HEK293 (cell line): Measurements from ENCODE around the gene ROPN1L.

Experiments
- CTCF ChIA-PET: fragments of 350-600 bp; formaldehyde crosslinking; extraction: SDS; loops from one replicate; lab custom pipeline; 2021; ENCODE audit warnings: antibody characterized with exemption; lab: Yijun Ruan, JAX
- POLR2A ChIA-PET: fragments of 300-600 bp; formaldehyde crosslinking; extraction: SDS; loops from one replicate; lab custom pipeline; 2020; ENCODE audit warnings: antibody characterized with exemption, inconsistent platforms; lab: Yijun Ruan, JAX
- H3K27ac ChIP-seq: fragments of 200-500 bp; sonication (Bioruptor generic); 2 replicates; pipeline ENCODE4 v1.5.1; 2014; ENCODE audit warnings: low read depth, low read length, control low read depth, inconsistent platforms; ENCODE audit errors: extremely low read depth
- H3K36me3 ChIP-seq, 2 experiments: fragments of 200-500 bp in 1 of 2; sonication (Bioruptor generic) in 1 of 2; 1 replicate in 1 of 2; 2 replicates in 1 of 2; pipeline ENCODE4 v1.5.1; 2014 to 2017; ENCODE audit warnings: inconsistent platforms in 2 of 2, low read length in 2 of 2; ENCODE audit not compliant: control insufficient read depth in 2 of 2, insufficient read depth in 1 of 2
- H3K4me1 ChIP-seq: fragments of 200-500 bp; sonication (Bioruptor generic); 2 replicates; pipeline ENCODE4 v1.5.1; 2014; ENCODE audit warnings: mild to moderate bottlenecking, low read length, inconsistent platforms; ENCODE audit not compliant: control insufficient read depth, insufficient read depth
- H3K4me3 ChIP-seq: 2 replicates; pipeline ENCODE4 v1.5.1; 2011; ENCODE audit warnings: low read depth, mild to moderate bottlenecking, control low read depth, low read length, moderate library complexity
- H3K9me3 ChIP-seq: fragments of 200-500 bp; sonication (Bioruptor generic); 2 replicates; pipeline ENCODE4 v1.5.1; 2014; ENCODE audit warnings: low read depth, low read length, inconsistent platforms; ENCODE audit not compliant: control insufficient read depth, insufficient read depth
- AEBP2 ChIP-seq: fragments of 450-650 bp; formaldehyde crosslinking; IDR thresholded peaks from 2 replicates; pipeline ENCODE4 v1.5.1; 2016; ENCODE audit warnings: missing biosample characterization, missing genetic modification characterization, borderline replicate concordance
- FEZF1 ChIP-seq: fragments of 450-650 bp; formaldehyde crosslinking; IDR thresholded peaks from 2 replicates; pipeline ENCODE4 v1.5.1; 2016; ENCODE audit warnings: missing biosample characterization, missing genetic modification characterization
- HOXD13 ChIP-seq: sonication (generic); formaldehyde crosslinking; IDR thresholded peaks from 2 replicates; pipeline ENCODE4 v1.8.0; 2022; ENCODE audit warnings: missing genetic modification reagents, borderline replicate concordance
- MEIS1 ChIP-seq: sonication (generic); formaldehyde crosslinking; IDR thresholded peaks from 2 replicates; pipeline ENCODE4 v1.8.1; 2022; ENCODE audit warnings: missing genetic modification reagents, mild to moderate bottlenecking, borderline replicate concordance
- OSR2 ChIP-seq: fragments of 450-650 bp; formaldehyde crosslinking; IDR thresholded peaks from 2 replicates; pipeline ENCODE4 v1.5.1; 2016; ENCODE audit warnings: missing biosample characterization, missing genetic modification characterization
- SALL2 ChIP-seq: fragments of 450-650 bp; formaldehyde crosslinking; IDR thresholded peaks from 2 replicates; pipeline ENCODE4 v1.5.0; 2017; ENCODE audit warnings: missing biosample characterization, mild to moderate bottlenecking, missing genetic modification characterization, borderline replicate concordance
- WT1 ChIP-seq: fragments of 450-650 bp; formaldehyde crosslinking; IDR thresholded peaks from 2 replicates; pipeline ENCODE4 v1.5.1; 2016; ENCODE audit warnings: missing biosample characterization, missing genetic modification characterization
- ZBTB48 ChIP-seq: fragments of 450-650 bp; formaldehyde crosslinking; IDR thresholded peaks from 2 replicates; pipeline ENCODE4 v1.5.1; 2016; ENCODE audit warnings: missing biosample characterization, missing genetic modification characterization
- ZBTB7A ChIP-seq: fragments of 450-650 bp; formaldehyde crosslinking; IDR thresholded peaks from 2 replicates; pipeline ENCODE4 v1.5.1; 2016; ENCODE audit warnings: low read depth, missing biosample characterization, missing genetic modification characterization
- ZNF114 ChIP-seq: fragments of 450-650 bp; formaldehyde crosslinking; IDR thresholded peaks from 2 replicates; pipeline ENCODE4 v1.5.0; 2017; ENCODE audit warnings: missing biosample characterization, missing genetic modification characterization
- ZNF202 ChIP-seq: fragments of 450-650 bp; formaldehyde crosslinking; IDR thresholded peaks from 2 replicates; pipeline ENCODE4 v1.5.1; 2016; ENCODE audit warnings: missing biosample characterization, missing genetic modification characterization, borderline replicate concordance
- ZNF214 ChIP-seq: fragments of 450-650 bp; formaldehyde crosslinking; IDR thresholded peaks from 2 replicates; pipeline ENCODE4 v1.5.1; 2017; ENCODE audit warnings: missing biosample characterization, mild to moderate bottlenecking, missing genetic modification characterization, borderline replicate concordance
- ZNF266 ChIP-seq: fragments of 450-650 bp; formaldehyde crosslinking; IDR thresholded peaks from 2 replicates; pipeline ENCODE4 v1.5.1; 2016; ENCODE audit warnings: missing biosample characterization, missing genetic modification characterization, low read depth
- ZNF324 ChIP-seq: fragments of 450-650 bp; formaldehyde crosslinking; IDR thresholded peaks from 2 replicates; pipeline ENCODE4 v1.5.1; 2016; ENCODE audit warnings: missing biosample characterization, missing genetic modification characterization
- ZNF37A ChIP-seq: fragments of 450-650 bp; IDR thresholded peaks from 2 replicates; pipeline ENCODE4 v1.5.1; 2018; ENCODE audit warnings: missing biosample characterization, missing genetic modification characterization
- ZNF391 ChIP-seq: fragments of 450-650 bp; formaldehyde crosslinking; IDR thresholded peaks from 2 replicates; pipeline ENCODE4 v1.5.1; 2016; ENCODE audit warnings: low read depth, missing biosample characterization, missing genetic modification characterization, borderline replicate concordance
- ZNF48 ChIP-seq: fragments of 450-650 bp; formaldehyde crosslinking; IDR thresholded peaks from 2 replicates; pipeline ENCODE4 v1.5.1; 2016; ENCODE audit warnings: missing biosample characterization, missing genetic modification characterization
- ZNF488 ChIP-seq: fragments of 450-650 bp; formaldehyde crosslinking; IDR thresholded peaks from 2 replicates; pipeline ENCODE4 v1.5.1; 2016; ENCODE audit warnings: missing biosample characterization, missing genetic modification characterization
- ZNF529 ChIP-seq: fragments of 450-650 bp; formaldehyde crosslinking; IDR thresholded peaks from 2 replicates; pipeline ENCODE4 v1.5.1; 2017; ENCODE audit warnings: missing genetic modification characterization, missing biosample characterization; ENCODE audit not compliant: insufficient replicate concordance
- ZNF544 ChIP-seq: fragments of 450-650 bp; formaldehyde crosslinking; IDR thresholded peaks from 2 replicates; pipeline ENCODE4 v1.5.0; 2017; ENCODE audit warnings: missing biosample characterization, missing genetic modification characterization
- ZNF561 ChIP-seq: fragments of 450-650 bp; IDR thresholded peaks from 2 replicates; pipeline ENCODE4 v1.5.1; 2018; ENCODE audit warnings: missing biosample characterization, missing genetic modification characterization, borderline replicate concordance
- ZNF585B ChIP-seq: fragments of 450-650 bp; formaldehyde crosslinking; IDR thresholded peaks from 2 replicates; pipeline ENCODE4 v1.5.1; 2016; ENCODE audit warnings: missing biosample characterization, missing genetic modification characterization
- ZNF596 ChIP-seq: fragments of 450-650 bp; IDR thresholded peaks from 2 replicates; pipeline ENCODE4 v1.5.0; 2018; ENCODE audit warnings: missing biosample characterization, mild to moderate bottlenecking, missing genetic modification characterization, moderate library complexity
- ZNF664 ChIP-seq: fragments of 450-650 bp; formaldehyde crosslinking; IDR thresholded peaks from 2 replicates; pipeline ENCODE4 v1.5.1; 2016; ENCODE audit warnings: missing biosample characterization, missing genetic modification characterization
- ZNF707 ChIP-seq: fragments of 450-650 bp; formaldehyde crosslinking; IDR thresholded peaks from 2 replicates; pipeline ENCODE4 v1.5.1; 2016; ENCODE audit warnings: missing biosample characterization, missing genetic modification characterization
- ZNF785 ChIP-seq: fragments of 450-650 bp; formaldehyde crosslinking; IDR thresholded peaks from 2 replicates; pipeline ENCODE4 v1.5.1; 2016; ENCODE audit warnings: missing biosample characterization, missing genetic modification characterization
- ZNF792 ChIP-seq: fragments of 450-650 bp; formaldehyde crosslinking; IDR thresholded peaks from 2 replicates; pipeline ENCODE4 v1.5.1; 2016; ENCODE audit warnings: missing biosample characterization, missing genetic modification characterization
- ZNF830 ChIP-seq: fragments of 450-650 bp; IDR thresholded peaks from 2 replicates; pipeline ENCODE4 v1.5.0; 2018; ENCODE audit warnings: missing biosample characterization, missing genetic modification characterization, low read depth, mild to moderate bottlenecking, moderate library complexity
- ZNF843 ChIP-seq: fragments of 450-650 bp; formaldehyde crosslinking; IDR thresholded peaks from 2 replicates; pipeline ENCODE4 v1.5.1; 2016; ENCODE audit warnings: missing biosample characterization, missing genetic modification characterization
- ZSCAN23 ChIP-seq: fragments of 450-650 bp; formaldehyde crosslinking; IDR thresholded peaks from 2 replicates; pipeline ENCODE4 v1.5.1; 2016; ENCODE audit warnings: missing biosample characterization, missing genetic modification characterization
- ZSCAN30 ChIP-seq: fragments of 450-650 bp; IDR thresholded peaks from 2 replicates; pipeline ENCODE4 v1.5.1; 2018; ENCODE audit warnings: missing biosample characterization, mild to moderate bottlenecking, missing genetic modification characterization, moderate library complexity

The ROPN1L gene

DNA sequence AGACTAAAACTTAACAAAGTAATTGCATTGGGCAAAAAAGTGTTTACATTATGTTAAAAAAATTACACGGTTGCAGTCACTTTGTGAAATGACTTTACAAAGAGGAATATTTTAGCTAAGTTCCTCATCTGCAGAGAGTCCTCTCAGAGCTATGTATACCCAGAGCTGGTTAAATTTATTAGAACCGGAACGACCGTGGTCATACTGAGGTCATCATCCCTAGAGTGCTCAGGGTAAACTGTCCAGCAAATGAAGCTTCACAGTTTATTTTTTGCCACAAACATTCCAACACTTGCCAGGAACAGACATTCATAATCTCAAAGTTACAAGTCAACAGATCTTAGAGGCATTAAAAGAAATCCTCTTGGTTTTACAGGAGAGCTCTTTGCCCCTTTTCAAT lies 897 bp downstream of the ROPN1L start:
- peak overlapping the region; percentile 66; the same call in 1 of the 2 replicates for H3K4me3 ChIP-seq
- no peaks in the 10 kb centered on the region for H3K9me3 ChIP-seq
- POLR2A ChIA-PET, result interaction anchor here (0.6 to 1.1 kb wide), 2 partner anchors 53 to 89 kb away, joined by 3 to 5 read pairs; partner anchors contain the start of gene MARCHF6
- peaks cover 0 to 12% of the 10 kb centered on the region in 2 experiments; a peak in 2 of 3 replicates for H3K36me3 ChIP-seq
- H3K27ac ChIP-seq, result no peak overlapping the region
- peaks cover 8% of the 10 kb centered on the region; the same call in 1 of the 2 replicates for H3K4me1 ChIP-seq
- TF ChIP-seq ZNF792 (tag by site-specific recombination) (no peak), ZNF114 (tag by site-specific recombination) (no peak), ZNF37A (no peak), ZNF529 (tag by site-specific recombination) (no peak), AEBP2 (tag by site-specific recombination) (no peak), ZNF843 (tag by site-specific recombination) (no peak), ZSCAN23 (tag by site-specific recombination) (no peak), ZNF214 (tag by site-specific recombination) (no peak), ZBTB7A (tag by site-specific recombination) (no peak), HOXD13 (no peak), ZNF561 (tag by site-specific recombination) (no peak), WT1 (tag by site-specific recombination) (no peak), ZNF48 (tag by site-specific recombination) (no peak), ZNF596 (tag by site-specific recombination) (no peak)
- CTCF ChIA-PET, result interaction anchor here (0.6 to 2.0 kb wide), 9 partner anchors 10 to 252 kb away, joined by 3 to 5 read pairs (median 4); no protein-coding TSS in a partner anchor

DNA sequence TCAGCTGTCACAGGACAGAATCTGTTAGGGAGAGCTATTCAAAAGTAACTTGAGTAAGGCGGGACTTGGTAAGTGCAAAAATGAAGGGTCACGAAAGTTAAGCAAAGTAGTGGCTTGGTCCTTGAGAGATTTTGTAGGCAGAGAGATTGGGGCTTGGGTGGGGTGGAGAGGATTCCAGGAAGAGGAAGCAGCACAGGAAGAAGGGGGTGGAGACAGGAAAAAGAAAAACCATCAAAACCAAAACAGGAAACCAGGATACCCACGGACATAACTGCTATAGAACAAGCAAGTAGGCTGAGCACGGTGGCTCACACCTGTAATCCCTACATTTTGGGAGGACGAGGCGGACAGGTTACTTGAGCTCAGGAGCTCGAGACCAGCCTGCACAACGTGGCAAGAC lies 3.7 kb downstream of the ROPN1L start:
- ChIA-PET POLR2A (interaction anchor here (0.6 kb wide), 1 partner anchor 141 kb away, joined by 3 read pairs; no protein-coding TSS in a partner anchor), CTCF (interaction anchor here (1.8 to 2.1 kb wide), 2 partner anchors 182 to 244 kb away, joined by 4 to 9 read pairs; no protein-coding TSS in a partner anchor)
- TF ChIP-seq ZNF214 (tag by site-specific recombination), result no peak
- TF ChIP-seq ZBTB48, result no peak
- no peak for TF ChIP-seq ZNF785 (tag by site-specific recombination)
- no peak for TF ChIP-seq MEIS1 (CRISPR knock-in tag)
- no peak for TF ChIP-seq ZNF324
- TF ChIP-seq ZNF266 (tag by site-specific recombination), result no peak
- no peak for TF ChIP-seq ZNF202 (tag by site-specific recombination)
- TF ChIP-seq ZNF664, result no peak
- no peak for TF ChIP-seq ZNF830
- TF ChIP-seq ZNF391 (tag by site-specific recombination), result no peak
- TF ChIP-seq ZNF544 (tag by site-specific recombination), result no peak
- TF ChIP-seq ZNF488 (tag by site-specific recombination), result no peak
- no peak for TF ChIP-seq ZNF843 (tag by site-specific recombination)
- no peak for TF ChIP-seq SALL2 (tag by site-specific recombination)
- no peak for TF ChIP-seq ZSCAN30
- no peak for TF ChIP-seq OSR2 (tag by site-specific recombination)
- TF ChIP-seq ZNF707 (tag by site-specific recombination), result no peak
- TF ChIP-seq ZNF585B, result no peak
- TF ChIP-seq FEZF1 (tag by site-specific recombination), result no peak
- Histone ChIP-seq H3K4me1 (peaks cover 8% of the 10 kb centered on the region; the same call in 1 of the 2 replicates), H3K27ac (no peak overlapping the region), H3K9me3 (no peaks in the 10 kb centered on the region), H3K4me3 (no peak overlapping the region), H3K36me3 (no peaks in the 10 kb centered on the region)
